CD14-positive monocyte (primary cell): ENCODE measurements around the gene F7. TPM values are rescaled to one million over a fixed set of nuclear protein-coding genes. Genes with fewer than 3 reads are reported as not detected.

Source experiments
- DNase-seq, 3 donors: peaks; one replicate each; pipeline ENCODE4 v3.0.0-alpha.2; 2011 to 2022
- H2AFZ ChIP-seq: 2 replicates; pipeline ENCODE4 v1.6.0; 2012; ENCODE audit warnings: mild to moderate bottlenecking, low read depth, low read length, inconsistent platforms; ENCODE audit not compliant: insufficient read depth, poor library complexity, severe bottlenecking
- H3K27ac ChIP-seq, 2 donors: 1 replicate in 1 of 2; 2 replicates in 1 of 2; pipeline ENCODE4 v1.5.1; 2012 to 2013; ENCODE audit warnings: low read length in 2 of 2, control low read depth in 1 of 2, inconsistent platforms in 1 of 2, low read depth in 1 of 2, mild to moderate bottlenecking in 1 of 2
- H3K27me3 ChIP-seq, 2 donors: one replicate each; pipeline versions ENCODE4 v1.6.0 to v1.6.1; 2011 to 2013; ENCODE audit warnings: low read length in 2 of 2; ENCODE audit not compliant: control insufficient read depth in 2 of 2, insufficient read depth in 2 of 2
- H3K36me3 ChIP-seq, 2 donors: replicated peaks in 1 of 2; 1 replicate in 1 of 2; 2 replicates in 1 of 2; pipeline versions ENCODE4 v1.5.1 to v1.6.1; 2012 to 2013; ENCODE audit warnings: low read length in 2 of 2, control low read depth in 1 of 2, inconsistent platforms in 1 of 2, mild to moderate bottlenecking in 1 of 2; ENCODE audit not compliant: insufficient read depth in 2 of 2, control insufficient read depth in 1 of 2
- H3K4me1 ChIP-seq, 2 donors: 1 replicate in 1 of 2; 2 replicates in 1 of 2; pipeline versions ENCODE4 v1.5.1 to v1.6.1; 2012 to 2013; ENCODE audit warnings: low read length in 2 of 2, control low read depth in 1 of 2, inconsistent platforms in 1 of 2, mild to moderate bottlenecking in 1 of 2, moderate library complexity in 1 of 2; ENCODE audit not compliant: insufficient read depth in 2 of 2, control insufficient read depth in 1 of 2
- H3K4me2 ChIP-seq: replicated peaks from 2 replicates; pipeline ENCODE3; 2012; ENCODE audit warnings: low read length, moderate library complexity, mild to moderate bottlenecking; ENCODE audit not compliant: poor library complexity, severe bottlenecking; ENCODE audit errors: extremely low read depth
- H3K4me3 ChIP-seq, 3 experiments: fragments of 200-600 bp in 1 of 3; sonication (generic) in 1 of 3; replicated peaks in 1 of 3; 1 replicate in 2 of 3; 2 replicates in 1 of 3; pipeline ENCODE4 v1.5.1; 2011 to 2013; ENCODE audit warnings: low read length in 3 of 3, mild to moderate bottlenecking in 3 of 3, control low read depth in 2 of 3, low read depth in 2 of 3, inconsistent platforms in 1 of 3, moderate library complexity in 1 of 3
- H3K79me2 ChIP-seq: 2 replicates; pipeline ENCODE4 v1.6.0; 2012; ENCODE audit warnings: mild to moderate bottlenecking, control low read depth, inconsistent platforms, low read length, moderate library complexity; ENCODE audit not compliant: insufficient read depth
- H3K9ac ChIP-seq: 2 replicates; pipeline ENCODE4 v1.6.0; 2017; ENCODE audit warnings: low read length, mild to moderate bottlenecking; ENCODE audit not compliant: insufficient read depth, poor library complexity, severe bottlenecking
- H3K9me3 ChIP-seq, 2 donors: replicated peaks in 1 of 2; 1 replicate in 1 of 2; 2 replicates in 1 of 2; pipeline versions ENCODE4 v1.5.1 to v1.6.1; 2012 to 2013; ENCODE audit warnings: low read length in 2 of 2, control low read depth in 1 of 2; ENCODE audit not compliant: control insufficient read depth in 1 of 2, insufficient read depth in 1 of 2
- H4K20me1 ChIP-seq: 2 replicates; pipeline ENCODE4 v1.6.0; 2012; ENCODE audit warnings: mild to moderate bottlenecking, low read length, control low read depth, moderate library complexity; ENCODE audit not compliant: insufficient read depth
- H3K27ac Mint-ChIP-seq, 7 donors: one replicate each; pipeline ENCODE4 v1.8.0; 2020; ENCODE audit warnings: mild to moderate bottlenecking in 7 of 7, mixed read lengths in 7 of 7, moderate library complexity in 6 of 7, inconsistent platforms in 2 of 7
- H3K27me3 Mint-ChIP-seq, 3 donors: one replicate each; pipeline ENCODE4 v1.8.0; 2021 to 2022; ENCODE audit warnings: low read depth in 3 of 3, mild to moderate bottlenecking in 3 of 3, mixed read lengths in 3 of 3, moderate library complexity in 3 of 3, inconsistent platforms in 1 of 3
- H3K36me3 Mint-ChIP-seq, 2 donors: one replicate each; pipeline ENCODE4 v1.8.0; 2020; ENCODE audit warnings: mixed read lengths in 2 of 2, inconsistent platforms in 1 of 2, mild to moderate bottlenecking in 1 of 2
- H3K4me1 Mint-ChIP-seq: one replicate; pipeline ENCODE4 v1.8.0; 2020; ENCODE audit warnings: mild to moderate bottlenecking, mixed read lengths
- H3K4me3 Mint-ChIP-seq, 2 donors: one replicate each; pipeline ENCODE4 v1.8.0; 2020; ENCODE audit warnings: mild to moderate bottlenecking in 2 of 2, mixed read lengths in 2 of 2, moderate library complexity in 1 of 2
- H3K9me3 Mint-ChIP-seq, 7 donors: one replicate each; pipeline ENCODE4 v1.8.0; 2020 to 2022; ENCODE audit warnings: mixed read lengths in 7 of 7, mild to moderate bottlenecking in 6 of 7, moderate library complexity in 6 of 7, inconsistent platforms in 2 of 7
- CTCF ChIP-seq: fragments of 200-600 bp; IDR thresholded peaks from one replicate; pipeline ENCODE4 v1.8.0; 2022; ENCODE audit warnings: antibody characterized with exemption, mild to moderate bottlenecking
- WGBS: methylation state at CpG from one replicate; pipeline ENCODE4 v1.1.5; 2013; ENCODE audit warnings: missing lambda C conversion rate; ENCODE audit not compliant: insufficient coverage; 5-methylcytosine and 5-hydroxymethylcytosine counted together
- intact Hi-C, 2 donors: fragments of 100-400 bp; cut with micrococcal nuclease; formaldehyde crosslinking; loops; one replicate each; pipeline versions ENCODE4 v1.15.0 to v1.15.1; 2023
- polyA plus RNA-seq, 3 donors: library from polyadenylated mRNA; depleted of rRNA in 1 of 3; unstranded in 2 of 3; stranded (reverse) in 1 of 3; fragments of 300-500 nt in 2 of 3; fragments of >200 nt in 1 of 3; fragmentation: Illumina TruSeq in 2 of 3; gene quantifications; 1 replicate in 2 of 3; 2 replicates in 1 of 3; pipeline ENCODE4 v1.2.3, GENCODE V29; 2012 to 2021

The F7 gene
- polyA plus RNA-seq, 3 donors, result not detected

GRCh38 chr13:113157929-113158747, 52.5 kb downstream of the F7 start, which contains the start of gene PROZ:
PROZ (plus strand) TSS chr13:113158648; CDS start chr13:113158661, 13 bp downstream.
- Histone ChIP-seq H3K79me2 (no peaks in the 10 kb centered on the region), H3K27ac (no peak within 1 kb of the TSS), H3K9ac (no peak within 1 kb of the TSS), H3K4me2 (no peak within 1 kb of the TSS), H3K36me3 (no peaks in the 10 kb centered on the region), H2AFZ (no peak within 1 kb of the TSS), H3K4me1 (peaks cover 11 to 14% of the 10 kb centered on the region in 2 donors), H3K4me3 (no peak within 1 kb of the TSS), H3K27me3 (peaks cover 0 to 16% of the 10 kb centered on the region in 2 donors), H4K20me1 (no peaks in the 10 kb centered on the region), H3K9me3 (peaks cover 0 to 6% of the 10 kb centered on the region in 2 donors)
- Mint-ChIP-seq H3K27ac (peak within 1 kb of the TSS in 1 of 7 donors; percentile 57), H3K36me3 (no peaks in the 10 kb centered on the region), H3K27me3 (peaks cover 22 to 33% (median 30%) of the 10 kb centered on the region in 3 donors), H3K4me1 (peaks cover 14% of the 10 kb centered on the region), H3K4me3 (peak within 1 kb of the TSS in 1 of 2 donors; percentile 22), H3K9me3 (peaks cover 0 to 14% (median 7%) of the 10 kb centered on the region in 7 donors)
- 84% methylated on average over 15 of the region's 16 CpGs for WGBS
- intact Hi-C loops, result no loop called here
- peak in 1 of 3 donors; percentile 1 for DNase-seq
- TF ChIP-seq CTCF, result no peak

- Histone ChIP-seq H3K9ac (no peak overlapping the region), H3K4me2 (no peak overlapping the region), H3K9me3 (peaks cover 0 to 6% of the 10 kb centered on the region in 2 donors), H3K4me3 (no peak overlapping the region), H3K4me1 (peaks cover 6 to 9% of the 10 kb centered on the region in 2 donors), H2AFZ (no peak overlapping the region), H3K27me3 (peaks cover 0 to 19% of the 10 kb centered on the region in 2 donors), H3K27ac (no peak overlapping the region), H4K20me1 (no peaks in the 10 kb centered on the region), H3K36me3 (no peaks in the 10 kb centered on the region), H3K79me2 (no peaks in the 10 kb centered on the region)
- intact Hi-C loops, result no loop called here
- peaks cover 0 to 14% (median 7%) of the 10 kb centered on the region in 7 donors for H3K9me3 Mint-ChIP-seq
- peaks cover 8% of the 10 kb centered on the region for H3K4me1 Mint-ChIP-seq
- H3K27ac Mint-ChIP-seq, result no peak overlapping the region
- no peak for TF ChIP-seq CTCF
- H3K4me3 Mint-ChIP-seq, result no peak overlapping the region
- H3K36me3 Mint-ChIP-seq, result no peaks in the 10 kb centered on the region
- 93% methylated on average over 3 of the region's 7 CpGs for WGBS
- peaks cover 28 to 38% (median 33%) of the 10 kb centered on the region in 3 donors for H3K27me3 Mint-ChIP-seq
- DNase-seq, result peak in 1 of 3 donors; percentile 3
These were observed 53.4 kb downstream of the F7 start for GRCh38 chr13:113158946-113159345.
